Activated naive CD4-positive, alpha-beta T cell treated with anti-CD3 and anti-CD28 coated beads, Interleukin-2, amount 50 U/mL, for 16 hours (primary cell): ENCODE measurements around the gene NTRK2.

Source experiments
- DNase-seq: peaks from one replicate; pipeline ENCODE4 v3.0.0-alpha.2; 2020

Gene NTRK2

GRCh38 chr9:84900421-84900820 lies 230.9 kb downstream of the NTRK2 start:
- DNase-seq = no peak

GRCh38 chr9:84903963-84904362 lies 234.4 kb downstream of the NTRK2 start:
- no peak for DNase-seq

- DNase-seq = no peak
Observed at GRCh38 chr9:84916769-84917168, 247.2 kb downstream of the NTRK2 start.

GRCh38 chr9:84917366-84918070 lies 248.0 kb downstream of the NTRK2 start:
- no peak for DNase-seq

- no peak for DNase-seq
Observed at GRCh38 chr9:84919440-84919839, 249.9 kb downstream of the NTRK2 start.

- DNase-seq = no peak
Observed at GRCh38 chr9:84921175-84921574, 251.6 kb downstream of the NTRK2 start.

- DNase-seq = no peak
Observed at GRCh38 chr9:84922051-84922450, 252.5 kb downstream of the NTRK2 start.

- no peak for DNase-seq
Observed at GRCh38 chr9:84924266-84924665, 254.7 kb downstream of the NTRK2 start.

GRCh38 chr9:84925225-84925872 lies 255.8 kb downstream of the NTRK2 start:
- no peak for DNase-seq

- no peak for DNase-seq
Observed at GRCh38 chr9:84926793-84927192, 257.3 kb downstream of the NTRK2 start.

- DNase-seq = no peak
Observed at GRCh38 chr9:84928419-84928818, 258.9 kb downstream of the NTRK2 start.

GRCh38 chr9:84929068-84929467 lies 259.5 kb downstream of the NTRK2 start:
- no peak for DNase-seq

- DNase-seq = no peak
Observed at GRCh38 chr9:84932915-84933527, 263.5 kb downstream of the NTRK2 start.

GRCh38 chr9:84935528-84936117 lies 266.1 kb downstream of the NTRK2 start:
- no peak for DNase-seq

GRCh38 chr9:84937180-84937579 lies 267.7 kb downstream of the NTRK2 start:
- DNase-seq = no peak

- DNase-seq = no peak
Observed at GRCh38 chr9:84937581-84937980, 268.1 kb downstream of the NTRK2 start.

- no peak for DNase-seq
Observed at GRCh38 chr9:84939774-84940173, 270.2 kb downstream of the NTRK2 start.

- DNase-seq = no peak
Observed at GRCh38 chr9:84940294-84940693, 270.8 kb downstream of the NTRK2 start.

- DNase-seq = no peak
Observed at GRCh38 chr9:84941792-84942191, 272.3 kb downstream of the NTRK2 start.

GRCh38 chr9:84943482-84944050 lies 274.0 kb downstream of the NTRK2 start:
- DNase-seq = no peak

- DNase-seq = no peak
Observed at GRCh38 chr9:84945878-84946538, 276.5 kb downstream of the NTRK2 start.

- DNase-seq = no peak
Observed at GRCh38 chr9:84947412-84947972, 278.0 kb downstream of the NTRK2 start.

- no peak for DNase-seq
Observed at GRCh38 chr9:84949258-84949657, 279.7 kb downstream of the NTRK2 start.
